WTC11 (cell line): ENCODE data around the gene PEX10. TPM values are rescaled to one million over a fixed set of nuclear protein-coding genes. Genes with fewer than 3 reads are reported as not detected.

Source experiments
- ATAC-seq: fragments of 200-7000 bp; cut with Tn5 transposase; 2 replicates; pipeline ENCODE4 v1.10.0; 2021; ENCODE audit warnings: mild to moderate bottlenecking, moderate library complexity
- CTCF ChIA-PET: fragments of 300-600 bp; sonication (Branson Sonifier 250); formaldehyde crosslinking; loops from one replicate; lab custom pipeline; 2021; ENCODE audit warnings: antibody characterized with exemption; lab: Charles Lee
- POLR2A ChIA-PET: fragments of 350-600 bp; sonication (Branson Sonifier 250); formaldehyde crosslinking; loops from one replicate; lab custom pipeline; 2021; ENCODE audit warnings: antibody characterized with exemption; lab: Charles Lee
- DNase-seq: peaks from one replicate; pipeline ENCODE4 v3.0.0; 2021; ENCODE audit warnings: low spot score
- H3K27ac Mint-ChIP-seq: 2 replicates; pipeline ENCODE4 v1.8.0; 2021; ENCODE audit warnings: mixed read lengths
- H3K27me3 Mint-ChIP-seq: 2 replicates; pipeline ENCODE4 v1.8.0; 2021; ENCODE audit warnings: low read depth, mild to moderate bottlenecking, moderate library complexity, mixed read lengths
- H3K36me3 Mint-ChIP-seq: 2 replicates; pipeline ENCODE4 v1.8.0; 2021; ENCODE audit warnings: mixed read lengths
- H3K4me1 Mint-ChIP-seq: 2 replicates; pipeline ENCODE4 v1.8.0; 2022; ENCODE audit warnings: mixed read lengths
- H3K4me3 Mint-ChIP-seq: 2 replicates; pipeline ENCODE4 v1.8.0; 2021; ENCODE audit warnings: mild to moderate bottlenecking, moderate library complexity, mixed read lengths
- H3K9me3 Mint-ChIP-seq: 2 replicates; pipeline ENCODE4 v1.8.0; 2021; ENCODE audit warnings: mixed read lengths
- CREM ChIP-seq: sonication (generic); formaldehyde crosslinking; IDR thresholded peaks from 2 replicates; pipeline ENCODE4 v1.8.1; 2022; ENCODE audit warnings: mild to moderate bottlenecking, missing genetic modification reagents, moderate library complexity
- ETV6 ChIP-seq: sonication (generic); formaldehyde crosslinking; IDR thresholded peaks from 2 replicates; pipeline ENCODE4 v1.8.1; 2022; ENCODE audit warnings: mild to moderate bottlenecking, missing genetic modification reagents
- FOXK1 ChIP-seq: sonication (generic); formaldehyde crosslinking; IDR thresholded peaks from 2 replicates; pipeline ENCODE4 v1.8.0; 2022; ENCODE audit warnings: mild to moderate bottlenecking, moderate library complexity, missing genetic modification reagents
- MYBL2 ChIP-seq: sonication (generic); formaldehyde crosslinking; IDR thresholded peaks from 2 replicates; pipeline ENCODE4 v1.8.1; 2023; ENCODE audit warnings: mild to moderate bottlenecking, moderate library complexity, missing genetic modification reagents
- NFATC4 ChIP-seq: fragments of 250-450 bp; sonication (Bioruptor Pico); IDR thresholded peaks from 2 replicates; pipeline ENCODE4 v1.9.0; 2021; ENCODE audit warnings: mild to moderate bottlenecking
- OVOL2 ChIP-seq: fragments of 250-450 bp; sonication (Bioruptor Pico); IDR thresholded peaks from 2 replicates; pipeline ENCODE4 v1.9.0; 2021; ENCODE audit warnings: mild to moderate bottlenecking, borderline replicate concordance
- RELA ChIP-seq: sonication (generic); formaldehyde crosslinking; IDR thresholded peaks from 2 replicates; pipeline ENCODE4 v1.8.1; 2022; ENCODE audit warnings: missing genetic modification reagents, mild to moderate bottlenecking, borderline replicate concordance
- SMAD4 ChIP-seq: sonication (generic); formaldehyde crosslinking; IDR thresholded peaks from 2 replicates; pipeline ENCODE4 v1.8.0; 2022; ENCODE audit warnings: mild to moderate bottlenecking, missing genetic modification reagents
- SOX15 ChIP-seq: fragments of 250-450 bp; sonication (Bioruptor Pico); IDR thresholded peaks from 2 replicates; pipeline ENCODE4 v1.9.0; 2021; ENCODE audit warnings: mild to moderate bottlenecking
- ZBTB21 ChIP-seq: sonication (generic); formaldehyde crosslinking; IDR thresholded peaks from 2 replicates; pipeline ENCODE4 v1.8.1; 2023; ENCODE audit warnings: mild to moderate bottlenecking, missing genetic modification reagents, borderline replicate concordance
- ZNF121 ChIP-seq: sonication (generic); formaldehyde crosslinking; IDR thresholded peaks from 2 replicates; pipeline ENCODE4 v1.8.0; 2023; ENCODE audit warnings: missing genetic modification reagents
- ZNF671 ChIP-seq: fragments of 250-450 bp; sonication (Bioruptor Pico); IDR thresholded peaks from 2 replicates; pipeline ENCODE4 v1.8.0; 2021; ENCODE audit warnings: mild to moderate bottlenecking
- total RNA-seq: library from RNA; stranded (reverse); gene quantifications from 3 replicates; pipeline ENCODE4 v1.2.3, GENCODE V29; 2021
- TF ChIP-seq, protein P1 (sequence below): fragments of 250-450 bp; sonication (Bioruptor Pico); IDR thresholded peaks from 2 replicates; pipeline ENCODE4 v2.1.2; 2022; ENCODE audit warnings: mild to moderate bottlenecking, moderate library complexity
- TF ChIP-seq, protein P2 (sequence below): sonication (generic); formaldehyde crosslinking; IDR thresholded peaks from 2 replicates; pipeline ENCODE4 v1.8.1; 2023; ENCODE audit warnings: mild to moderate bottlenecking, missing genetic modification reagents, borderline replicate concordance
- TF ChIP-seq, protein P3 (sequence below): sonication (generic); formaldehyde crosslinking; IDR thresholded peaks from 2 replicates; pipeline ENCODE4 v1.8.0; 2022; ENCODE audit warnings: mild to moderate bottlenecking, missing genetic modification reagents
- TF ChIP-seq, protein P4 (sequence below): sonication (generic); formaldehyde crosslinking; IDR thresholded peaks from 2 replicates; pipeline ENCODE4 v1.8.1; 2022; ENCODE audit warnings: low read depth, missing genetic modification reagents, borderline replicate concordance
- TF ChIP-seq, protein P5 (sequence below): sonication (generic); formaldehyde crosslinking; IDR thresholded peaks from 2 replicates; pipeline ENCODE4 v1.8.0; 2022; ENCODE audit warnings: mild to moderate bottlenecking, missing genetic modification reagents
- TF ChIP-seq, protein P6 (sequence below): sonication (generic); formaldehyde crosslinking; IDR thresholded peaks from 2 replicates; pipeline ENCODE4 v1.8.0; 2023; ENCODE audit warnings: mild to moderate bottlenecking, missing genetic modification reagents
- TF ChIP-seq, protein P7 (sequence below): sonication (generic); formaldehyde crosslinking; IDR thresholded peaks from 2 replicates; pipeline ENCODE4 v1.8.0; 2023; ENCODE audit warnings: missing genetic modification reagents
- TF ChIP-seq, protein P8 (sequence below): sonication (generic); formaldehyde crosslinking; IDR thresholded peaks from 2 replicates; pipeline ENCODE4 v1.8.1; 2022; ENCODE audit warnings: mild to moderate bottlenecking, missing genetic modification reagents, moderate library complexity, borderline replicate concordance

PEX10 gene
- total RNA-seq, 1 experiment from 2014 or later: 29.3 TPM

DNA sequence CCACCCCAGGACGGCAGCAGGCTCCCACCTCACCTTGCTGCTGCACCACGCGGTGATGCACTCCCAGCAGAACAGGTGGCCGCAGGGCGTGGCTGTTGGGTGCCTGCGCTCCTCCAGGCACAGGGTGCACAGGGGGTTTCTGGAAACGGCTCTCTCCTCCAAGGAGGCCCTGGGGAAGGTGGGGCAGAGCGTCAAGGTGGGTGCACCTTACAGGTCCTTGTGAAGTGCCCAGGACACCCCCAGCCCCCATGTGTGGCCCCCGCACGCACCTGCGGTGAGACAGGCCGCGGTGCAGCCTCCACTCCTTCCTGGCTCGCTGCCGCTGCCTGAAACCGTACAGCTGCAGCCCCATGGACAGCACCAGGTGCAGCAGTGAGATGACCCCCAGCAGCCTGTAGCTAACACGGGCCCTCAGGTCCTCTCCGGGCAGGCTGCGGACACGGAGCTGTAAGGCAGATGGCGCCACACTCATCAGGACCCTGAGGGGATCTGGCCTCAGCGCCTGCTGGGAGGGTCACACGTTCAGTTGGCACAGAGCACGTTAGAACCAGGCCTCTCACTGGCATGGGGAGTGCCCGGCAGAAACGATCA is 5.8 kb downstream of the PEX10 start:
- TF ChIP-seq MYBL2 (CRISPR knock-in tag) (no peak), FOXK1 (CRISPR knock-in tag) (no peak), ETV6 (CRISPR knock-in tag) (no peak), SOX15 (CRISPR knock-in tag) (no peak), SMAD4 (no peak), CREM (CRISPR knock-in tag) (no peak), RELA (CRISPR knock-in tag) (no peak), ZNF671 (no peak), ZBTB21 (no peak), ZNF121 (CRISPR knock-in tag) (no peak)
- TF ChIP-seq, protein P1, sequence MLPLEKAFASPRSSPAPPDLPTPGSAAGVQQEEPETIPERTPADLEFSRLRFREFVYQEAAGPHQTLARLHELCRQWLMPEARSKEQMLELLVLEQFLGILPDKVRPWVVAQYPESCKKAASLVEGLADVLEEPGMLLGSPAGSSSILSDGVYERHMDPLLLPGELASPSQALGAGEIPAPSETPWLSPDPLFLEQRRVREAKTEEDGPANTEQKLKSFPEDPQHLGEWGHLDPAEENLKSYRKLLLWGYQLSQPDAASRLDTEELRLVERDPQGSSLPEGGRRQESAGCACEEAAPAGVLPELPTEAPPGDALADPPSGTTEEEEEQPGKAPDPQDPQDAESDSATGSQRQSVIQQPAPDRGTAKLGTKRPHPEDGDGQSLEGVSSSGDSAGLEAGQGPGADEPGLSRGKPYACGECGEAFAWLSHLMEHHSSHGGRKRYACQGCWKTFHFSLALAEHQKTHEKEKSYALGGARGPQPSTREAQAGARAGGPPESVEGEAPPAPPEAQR (CRISPR knock-in tag): no peak
- TF ChIP-seq, protein P2, sequence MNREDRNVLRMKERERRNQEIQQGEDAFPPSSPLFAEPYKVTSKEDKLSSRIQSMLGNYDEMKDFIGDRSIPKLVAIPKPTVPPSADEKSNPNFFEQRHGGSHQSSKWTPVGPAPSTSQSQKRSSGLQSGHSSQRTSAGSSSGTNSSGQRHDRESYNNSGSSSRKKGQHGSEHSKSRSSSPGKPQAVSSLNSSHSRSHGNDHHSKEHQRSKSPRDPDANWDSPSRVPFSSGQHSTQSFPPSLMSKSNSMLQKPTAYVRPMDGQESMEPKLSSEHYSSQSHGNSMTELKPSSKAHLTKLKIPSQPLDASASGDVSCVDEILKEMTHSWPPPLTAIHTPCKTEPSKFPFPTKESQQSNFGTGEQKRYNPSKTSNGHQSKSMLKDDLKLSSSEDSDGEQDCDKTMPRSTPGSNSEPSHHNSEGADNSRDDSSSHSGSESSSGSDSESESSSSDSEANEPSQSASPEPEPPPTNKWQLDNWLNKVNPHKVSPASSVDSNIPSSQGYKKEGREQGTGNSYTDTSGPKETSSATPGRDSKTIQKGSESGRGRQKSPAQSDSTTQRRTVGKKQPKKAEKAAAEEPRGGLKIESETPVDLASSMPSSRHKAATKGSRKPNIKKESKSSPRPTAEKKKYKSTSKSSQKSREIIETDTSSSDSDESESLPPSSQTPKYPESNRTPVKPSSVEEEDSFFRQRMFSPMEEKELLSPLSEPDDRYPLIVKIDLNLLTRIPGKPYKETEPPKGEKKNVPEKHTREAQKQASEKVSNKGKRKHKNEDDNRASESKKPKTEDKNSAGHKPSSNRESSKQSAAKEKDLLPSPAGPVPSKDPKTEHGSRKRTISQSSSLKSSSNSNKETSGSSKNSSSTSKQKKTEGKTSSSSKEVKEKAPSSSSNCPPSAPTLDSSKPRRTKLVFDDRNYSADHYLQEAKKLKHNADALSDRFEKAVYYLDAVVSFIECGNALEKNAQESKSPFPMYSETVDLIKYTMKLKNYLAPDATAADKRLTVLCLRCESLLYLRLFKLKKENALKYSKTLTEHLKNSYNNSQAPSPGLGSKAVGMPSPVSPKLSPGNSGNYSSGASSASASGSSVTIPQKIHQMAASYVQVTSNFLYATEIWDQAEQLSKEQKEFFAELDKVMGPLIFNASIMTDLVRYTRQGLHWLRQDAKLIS (CRISPR knock-in tag): no peak
- TF ChIP-seq, protein P3, sequence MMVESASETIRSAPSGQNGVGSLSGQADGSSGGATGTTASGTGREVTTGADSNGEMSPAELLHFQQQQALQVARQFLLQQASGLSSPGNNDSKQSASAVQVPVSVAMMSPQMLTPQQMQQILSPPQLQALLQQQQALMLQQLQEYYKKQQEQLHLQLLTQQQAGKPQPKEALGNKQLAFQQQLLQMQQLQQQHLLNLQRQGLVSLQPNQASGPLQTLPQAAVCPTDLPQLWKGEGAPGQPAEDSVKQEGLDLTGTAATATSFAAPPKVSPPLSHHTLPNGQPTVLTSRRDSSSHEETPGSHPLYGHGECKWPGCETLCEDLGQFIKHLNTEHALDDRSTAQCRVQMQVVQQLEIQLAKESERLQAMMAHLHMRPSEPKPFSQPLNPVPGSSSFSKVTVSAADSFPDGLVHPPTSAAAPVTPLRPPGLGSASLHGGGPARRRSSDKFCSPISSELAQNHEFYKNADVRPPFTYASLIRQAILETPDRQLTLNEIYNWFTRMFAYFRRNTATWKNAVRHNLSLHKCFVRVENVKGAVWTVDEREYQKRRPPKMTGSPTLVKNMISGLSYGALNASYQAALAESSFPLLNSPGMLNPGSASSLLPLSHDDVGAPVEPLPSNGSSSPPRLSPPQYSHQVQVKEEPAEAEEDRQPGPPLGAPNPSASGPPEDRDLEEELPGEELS: no peak
- H3K27me3 Mint-ChIP-seq: no peaks in the 10 kb centered on the region
- CTCF ChIA-PET: interaction anchor here (0.6 to 1.7 kb wide), 13 partner anchors 13 to 362 kb away, joined by 3 to 7 read pairs (median 3); partner anchors contain the start of genes FAAP20, MORN1, PANK4 and RER1
- no peaks in the 10 kb centered on the region for H3K4me1 Mint-ChIP-seq
- H3K4me3 Mint-ChIP-seq: no peak overlapping the region
- peaks cover 32% of the 10 kb centered on the region; the same call in 1 of the 2 replicates for H3K36me3 Mint-ChIP-seq
- H3K27ac Mint-ChIP-seq: no peak overlapping the region
- POLR2A ChIA-PET: interaction anchor here (0.7 kb wide), 1 partner anchor 719 kb away, joined by 3 read pairs; no protein-coding TSS in a partner anchor
- H3K9me3 Mint-ChIP-seq: no peaks in the 10 kb centered on the region
- peak; percentile 38 for ATAC-seq
- peak; percentile 43 for DNase-seq

DNA sequence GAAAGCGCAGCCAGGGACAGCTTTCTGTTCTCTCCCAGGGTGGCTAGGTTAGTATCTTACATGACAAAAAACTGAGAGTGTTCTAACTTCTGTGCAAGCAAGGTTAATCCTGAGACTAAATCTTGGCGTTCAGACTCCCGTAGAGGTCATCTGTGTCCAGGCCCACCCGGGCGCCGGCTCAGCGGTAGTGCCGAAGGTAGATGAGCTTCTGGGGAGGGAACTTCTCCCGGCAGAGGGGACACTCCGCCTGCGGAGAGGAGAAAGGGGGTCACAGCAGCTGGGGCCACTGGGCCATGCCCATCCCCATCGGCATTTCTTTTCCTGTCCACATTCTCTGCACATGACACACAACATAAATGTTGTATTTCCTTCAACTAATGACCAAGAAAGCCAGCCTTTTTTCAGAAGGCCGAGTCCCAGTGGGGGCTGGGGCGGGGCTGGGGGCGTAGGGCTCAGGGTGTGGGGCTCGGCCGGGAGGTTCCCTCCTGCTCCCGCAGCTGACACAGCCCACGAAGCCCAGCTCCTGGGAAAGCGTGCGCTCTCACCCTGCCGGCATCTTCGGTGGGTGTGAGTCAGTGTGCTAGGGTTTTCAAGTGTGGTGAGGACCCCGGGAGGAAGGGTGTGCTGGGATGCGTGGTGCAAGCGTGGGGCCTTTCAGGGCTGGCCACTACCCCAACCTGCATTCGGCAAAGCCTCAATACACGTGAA is 6.6 kb downstream of the PEX10 start:
- H3K36me3 Mint-ChIP-seq: peaks cover 36% of the 10 kb centered on the region; the same call in 1 of the 2 replicates
- no peak overlapping the region for H3K4me3 Mint-ChIP-seq
- POLR2A ChIA-PET: no interaction called here
- no peak overlapping the region for H3K27ac Mint-ChIP-seq
- TF ChIP-seq, protein P4, sequence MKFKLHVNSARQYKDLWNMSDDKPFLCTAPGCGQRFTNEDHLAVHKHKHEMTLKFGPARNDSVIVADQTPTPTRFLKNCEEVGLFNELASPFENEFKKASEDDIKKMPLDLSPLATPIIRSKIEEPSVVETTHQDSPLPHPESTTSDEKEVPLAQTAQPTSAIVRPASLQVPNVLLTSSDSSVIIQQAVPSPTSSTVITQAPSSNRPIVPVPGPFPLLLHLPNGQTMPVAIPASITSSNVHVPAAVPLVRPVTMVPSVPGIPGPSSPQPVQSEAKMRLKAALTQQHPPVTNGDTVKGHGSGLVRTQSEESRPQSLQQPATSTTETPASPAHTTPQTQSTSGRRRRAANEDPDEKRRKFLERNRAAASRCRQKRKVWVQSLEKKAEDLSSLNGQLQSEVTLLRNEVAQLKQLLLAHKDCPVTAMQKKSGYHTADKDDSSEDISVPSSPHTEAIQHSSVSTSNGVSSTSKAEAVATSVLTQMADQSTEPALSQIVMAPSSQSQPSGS (CRISPR knock-in tag): no peak
- TF ChIP-seq, protein P5, sequence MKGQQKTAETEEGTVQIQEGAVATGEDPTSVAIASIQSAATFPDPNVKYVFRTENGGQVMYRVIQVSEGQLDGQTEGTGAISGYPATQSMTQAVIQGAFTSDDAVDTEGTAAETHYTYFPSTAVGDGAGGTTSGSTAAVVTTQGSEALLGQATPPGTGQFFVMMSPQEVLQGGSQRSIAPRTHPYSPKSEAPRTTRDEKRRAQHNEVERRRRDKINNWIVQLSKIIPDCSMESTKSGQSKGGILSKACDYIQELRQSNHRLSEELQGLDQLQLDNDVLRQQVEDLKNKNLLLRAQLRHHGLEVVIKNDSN (CRISPR knock-in tag): no peak
- TF ChIP-seq, protein P6, sequence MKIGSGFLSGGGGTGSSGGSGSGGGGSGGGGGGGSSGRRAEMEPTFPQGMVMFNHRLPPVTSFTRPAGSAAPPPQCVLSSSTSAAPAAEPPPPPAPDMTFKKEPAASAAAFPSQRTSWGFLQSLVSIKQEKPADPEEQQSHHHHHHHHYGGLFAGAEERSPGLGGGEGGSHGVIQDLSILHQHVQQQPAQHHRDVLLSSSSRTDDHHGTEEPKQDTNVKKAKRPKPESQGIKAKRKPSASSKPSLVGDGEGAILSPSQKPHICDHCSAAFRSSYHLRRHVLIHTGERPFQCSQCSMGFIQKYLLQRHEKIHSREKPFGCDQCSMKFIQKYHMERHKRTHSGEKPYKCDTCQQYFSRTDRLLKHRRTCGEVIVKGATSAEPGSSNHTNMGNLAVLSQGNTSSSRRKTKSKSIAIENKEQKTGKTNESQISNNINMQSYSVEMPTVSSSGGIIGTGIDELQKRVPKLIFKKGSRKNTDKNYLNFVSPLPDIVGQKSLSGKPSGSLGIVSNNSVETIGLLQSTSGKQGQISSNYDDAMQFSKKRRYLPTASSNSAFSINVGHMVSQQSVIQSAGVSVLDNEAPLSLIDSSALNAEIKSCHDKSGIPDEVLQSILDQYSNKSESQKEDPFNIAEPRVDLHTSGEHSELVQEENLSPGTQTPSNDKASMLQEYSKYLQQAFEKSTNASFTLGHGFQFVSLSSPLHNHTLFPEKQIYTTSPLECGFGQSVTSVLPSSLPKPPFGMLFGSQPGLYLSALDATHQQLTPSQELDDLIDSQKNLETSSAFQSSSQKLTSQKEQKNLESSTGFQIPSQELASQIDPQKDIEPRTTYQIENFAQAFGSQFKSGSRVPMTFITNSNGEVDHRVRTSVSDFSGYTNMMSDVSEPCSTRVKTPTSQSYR (CRISPR knock-in tag): no peak
- TF ChIP-seq, protein P7, sequence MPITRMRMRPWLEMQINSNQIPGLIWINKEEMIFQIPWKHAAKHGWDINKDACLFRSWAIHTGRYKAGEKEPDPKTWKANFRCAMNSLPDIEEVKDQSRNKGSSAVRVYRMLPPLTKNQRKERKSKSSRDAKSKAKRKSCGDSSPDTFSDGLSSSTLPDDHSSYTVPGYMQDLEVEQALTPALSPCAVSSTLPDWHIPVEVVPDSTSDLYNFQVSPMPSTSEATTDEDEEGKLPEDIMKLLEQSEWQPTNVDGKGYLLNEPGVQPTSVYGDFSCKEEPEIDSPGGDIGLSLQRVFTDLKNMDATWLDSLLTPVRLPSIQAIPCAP (CRISPR knock-in tag): no peak
- TF ChIP-seq, protein P8, sequence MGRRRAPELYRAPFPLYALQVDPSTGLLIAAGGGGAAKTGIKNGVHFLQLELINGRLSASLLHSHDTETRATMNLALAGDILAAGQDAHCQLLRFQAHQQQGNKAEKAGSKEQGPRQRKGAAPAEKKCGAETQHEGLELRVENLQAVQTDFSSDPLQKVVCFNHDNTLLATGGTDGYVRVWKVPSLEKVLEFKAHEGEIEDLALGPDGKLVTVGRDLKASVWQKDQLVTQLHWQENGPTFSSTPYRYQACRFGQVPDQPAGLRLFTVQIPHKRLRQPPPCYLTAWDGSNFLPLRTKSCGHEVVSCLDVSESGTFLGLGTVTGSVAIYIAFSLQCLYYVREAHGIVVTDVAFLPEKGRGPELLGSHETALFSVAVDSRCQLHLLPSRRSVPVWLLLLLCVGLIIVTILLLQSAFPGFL (CRISPR knock-in tag): no peak
- TF ChIP-seq NFATC4 (no peak), OVOL2 (CRISPR knock-in tag) (no peak)
- H3K4me1 Mint-ChIP-seq: no peaks in the 10 kb centered on the region
- no peaks in the 10 kb centered on the region for H3K9me3 Mint-ChIP-seq
- CTCF ChIA-PET: interaction anchor here (0.7 to 1.2 kb wide), 2 partner anchors 12 to 24 kb away, joined by 3 read pairs; no protein-coding TSS in a partner anchor
- no peak for DNase-seq
- no peak for ATAC-seq
- no peaks in the 10 kb centered on the region for H3K27me3 Mint-ChIP-seq
